Esophagus squamous epithelium (tissue), 4 donors: ENCODE results near the gene DSCAML1.

Experiments
- CTCF ChIP-seq, 6 experiments: fragments of 450-650 bp in 4 of 6; fragments of 200-600 bp in 2 of 6; sonication (generic) in 2 of 6; IDR thresholded peaks; one replicate each; pipeline ENCODE4 v1.5.1; 2016 to 2019; ENCODE audit warnings: antibody characterized with exemption in 6 of 6, mild to moderate bottlenecking in 4 of 6, moderate library complexity in 4 of 6
- POLR2A ChIP-seq, 4 donors: fragments of 450-650 bp; IDR thresholded peaks; one replicate each; pipeline ENCODE4 v1.6.1; 2017; ENCODE audit warnings: antibody characterized with exemption in 4 of 4, mild to moderate bottlenecking in 4 of 4, moderate library complexity in 3 of 4

GRCh38 chr11:117693344-117693743 is 103.7 kb downstream of the DSCAML1 start:
- TF ChIP-seq CTCF (IDR thresholded peaks at IDR 0.05) = no peak
- no peak for TF ChIP-seq POLR2A (IDR thresholded peaks at IDR 0.05)
